Measurements from ENCODE around the gene PRPF31.
"Not testable (repeated sequence)": the region's sequence is repeated elsewhere in the genome, so short reads cannot be mapped to it uniquely, and the experiment has no call there.

The PRPF31 gene

GRCh38 chr19:54162884-54163283, 47.3 kb downstream of the PRPF31 start:
- no peak for DNase-seq

GRCh38 chr19:54164369-54165068, 49.0 kb downstream of the PRPF31 start:
- DNase-seq = peak; percentile 18

GRCh38 chr19:54165222-54165621, 49.7 kb downstream of the PRPF31 start:
- DNase-seq = no peak

- DNase-seq = peak; percentile 82
Measured at GRCh38 chr19:54168174-54168917, 52.8 kb downstream of the PRPF31 start.

GRCh38 chr19:54169149-54169740, 53.7 kb downstream of the PRPF31 start:
- DNase-seq = no peak

GRCh38 chr19:54171736-54172431, 56.3 kb downstream of the PRPF31 start:
- not testable (repeated sequence) for DNase-seq

- peak; percentile 57 for DNase-seq
Measured at GRCh38 chr19:54172471-54173358, 57.2 kb downstream of the PRPF31 start, which contains the start of gene TMC4. Gene TMC4 (minus strand): TSS chr19:54173160. CDS start chr19:54173117, 43 bp downstream.

GRCh38 chr19:54173359-54173699, 57.8 kb downstream of the PRPF31 start:
- DNase-seq = no peak

- DNase-seq = no peak
Measured at GRCh38 chr19:54173951-54174834, 58.6 kb downstream of the PRPF31 start.

GRCh38 chr19:54178581-54179261, 63.2 kb downstream of the PRPF31 start:
- DNase-seq = no peak

- no peak for DNase-seq
Measured at GRCh38 chr19:54179262-54179852, 63.8 kb downstream of the PRPF31 start.

GRCh38 chr19:54179921-54180461, 64.4 kb downstream of the PRPF31 start:
- DNase-seq = peak; percentile 47

- DNase-seq = no peak
Measured at GRCh38 chr19:54180691-54181091, 65.1 kb downstream of the PRPF31 start.
